Natural killer cell (primary cell): Measurements from ENCODE around the gene GRID2. TPM values are rescaled to one million over a fixed set of nuclear protein-coding genes. Genes with fewer than 3 reads are reported as not detected.
"Not testable (repeated sequence)": the region's sequence is repeated elsewhere in the genome, so short reads cannot be mapped to it uniquely, and the experiment has no call there.

ENCODE experiments used
- ATAC-seq, 3 donors: fragments of 150-1000 bp in 2 of 3; fragments of 200-7000 bp in 1 of 3; cut with Tn5 transposase; 1 replicate in 1 of 3; 2 replicates in 2 of 3; pipeline ENCODE4 v1.10.0; 2021; ENCODE audit warnings: mild to moderate bottlenecking in 2 of 3, moderate library complexity in 2 of 3
- DNase-seq, 2 donors: peaks; one replicate each; pipeline versions ENCODE4 v3.0.0 to v3.0.0-alpha.2; 2013 to 2021; ENCODE audit warnings: mixed read lengths in 1 of 2
- H3K27ac ChIP-seq: one replicate; pipeline ENCODE4 v1.5.1; 2013; ENCODE audit warnings: mild to moderate bottlenecking, low read length
- H3K27me3 ChIP-seq: one replicate; pipeline ENCODE4 v1.6.1; 2013; ENCODE audit warnings: low read length; ENCODE audit not compliant: control insufficient read depth, insufficient read depth
- H3K36me3 ChIP-seq: one replicate; pipeline ENCODE4 v1.6.1; 2013; ENCODE audit warnings: low read length; ENCODE audit not compliant: control insufficient read depth, insufficient read depth
- H3K4me1 ChIP-seq: one replicate; pipeline ENCODE4 v1.6.1; 2013; ENCODE audit warnings: low read length; ENCODE audit not compliant: control insufficient read depth, insufficient read depth
- H3K4me3 ChIP-seq: one replicate; pipeline ENCODE4 v1.5.1; 2013; ENCODE audit warnings: low read length
- H3K9me3 ChIP-seq: one replicate; pipeline ENCODE4 v1.6.1; 2013; ENCODE audit warnings: low read length; ENCODE audit not compliant: control insufficient read depth, insufficient read depth
- H3K27ac Mint-ChIP-seq, 2 donors: one replicate each; pipeline ENCODE4 v1.8.0; 2022; ENCODE audit warnings: mild to moderate bottlenecking in 2 of 2, mixed read lengths in 2 of 2, moderate library complexity in 1 of 2
- H3K27me3 Mint-ChIP-seq, 2 donors: one replicate each; pipeline ENCODE4 v1.8.0; 2022; ENCODE audit warnings: low read depth in 2 of 2, mixed read lengths in 2 of 2
- H3K36me3 Mint-ChIP-seq: one replicate; pipeline ENCODE4 v1.8.0; 2022; ENCODE audit warnings: mixed read lengths
- H3K4me1 Mint-ChIP-seq, 2 donors: one replicate each; pipeline ENCODE4 v1.8.0; 2022; ENCODE audit warnings: mixed read lengths in 2 of 2
- H3K4me3 Mint-ChIP-seq: one replicate; pipeline ENCODE4 v1.8.0; 2022; ENCODE audit warnings: mild to moderate bottlenecking, moderate library complexity, mixed read lengths
- H3K9me3 Mint-ChIP-seq, 2 donors: one replicate each; pipeline ENCODE4 v1.8.0; 2022; ENCODE audit warnings: mixed read lengths in 2 of 2
- WGBS: methylation state at CpG from one replicate; pipeline ENCODE4 v1.1.7; 2013; ENCODE audit warnings: missing lambda C conversion rate; ENCODE audit not compliant: insufficient coverage; 5-methylcytosine and 5-hydroxymethylcytosine counted together
- intact Hi-C: fragments of 100-400 bp; cut with micrococcal nuclease; formaldehyde crosslinking; loops from one replicate; pipeline ENCODE4 v1.14.2; 2022
- total RNA-seq, 4 donors: library from RNA; stranded (reverse); fragments of 120-200 nt in 1 of 4; gene quantifications; one replicate each; pipeline versions ENCODE4 v1.2.3 to v1.2.4, GENCODE V29; 2013 to 2022
- TF ChIP-seq, protein P1 (sequence below): fragments of 200-600 bp; IDR thresholded peaks from one replicate; pipeline ENCODE4 v1.8.0; 2022; ENCODE audit warnings: antibody characterized with exemption

The GRID2 gene
- total RNA-seq, 3 donors from 2014 or later (not counting 1 experiment from before 2014, with no cell fraction given) = not detected

DNA sequence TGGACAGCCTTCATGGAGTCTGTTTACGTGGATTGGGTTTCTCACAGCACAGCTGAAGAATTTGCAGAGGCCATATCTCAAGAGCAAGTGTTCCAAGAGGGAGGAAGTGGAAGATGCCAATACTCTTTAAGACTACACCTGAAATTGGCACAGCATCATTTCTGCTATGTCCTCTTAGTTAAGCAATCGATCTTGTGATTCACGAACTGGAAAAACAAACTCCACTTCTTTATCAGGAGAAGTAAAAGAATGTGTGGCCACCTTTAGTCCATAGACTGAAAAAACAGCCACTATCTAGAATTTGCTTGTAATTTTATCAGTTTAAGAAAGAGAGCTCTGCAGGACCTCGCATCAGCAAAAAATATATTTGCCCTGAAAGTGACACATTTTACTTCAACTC, 1051.6 kb downstream of the GRID2 start:
- ATAC-seq (no peak), DNase-seq (no peak)
- Histone ChIP-seq H3K36me3 (no peaks in the 10 kb centered on the region), H3K9me3 (no peaks in the 10 kb centered on the region), H3K27ac (no peak overlapping the region), H3K27me3 (no peaks in the 10 kb centered on the region), H3K4me3 (no peak overlapping the region), H3K4me1 (no peaks in the 10 kb centered on the region)
- H3K27ac Mint-ChIP-seq = no peak overlapping the region
- no peaks in the 10 kb centered on the region for H3K27me3 Mint-ChIP-seq
- TF ChIP-seq, protein P1, sequence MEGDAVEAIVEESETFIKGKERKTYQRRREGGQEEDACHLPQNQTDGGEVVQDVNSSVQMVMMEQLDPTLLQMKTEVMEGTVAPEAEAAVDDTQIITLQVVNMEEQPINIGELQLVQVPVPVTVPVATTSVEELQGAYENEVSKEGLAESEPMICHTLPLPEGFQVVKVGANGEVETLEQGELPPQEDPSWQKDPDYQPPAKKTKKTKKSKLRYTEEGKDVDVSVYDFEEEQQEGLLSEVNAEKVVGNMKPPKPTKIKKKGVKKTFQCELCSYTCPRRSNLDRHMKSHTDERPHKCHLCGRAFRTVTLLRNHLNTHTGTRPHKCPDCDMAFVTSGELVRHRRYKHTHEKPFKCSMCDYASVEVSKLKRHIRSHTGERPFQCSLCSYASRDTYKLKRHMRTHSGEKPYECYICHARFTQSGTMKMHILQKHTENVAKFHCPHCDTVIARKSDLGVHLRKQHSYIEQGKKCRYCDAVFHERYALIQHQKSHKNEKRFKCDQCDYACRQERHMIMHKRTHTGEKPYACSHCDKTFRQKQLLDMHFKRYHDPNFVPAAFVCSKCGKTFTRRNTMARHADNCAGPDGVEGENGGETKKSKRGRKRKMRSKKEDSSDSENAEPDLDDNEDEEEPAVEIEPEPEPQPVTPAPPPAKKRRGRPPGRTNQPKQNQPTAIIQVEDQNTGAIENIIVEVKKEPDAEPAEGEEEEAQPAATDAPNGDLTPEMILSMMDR = no peak
- peaks cover 14 to 16% of the 10 kb centered on the region in 2 donors for H3K9me3 Mint-ChIP-seq
- no peak overlapping the region for H3K4me3 Mint-ChIP-seq
- no peaks in the 10 kb centered on the region for H3K4me1 Mint-ChIP-seq
- no peaks in the 10 kb centered on the region for H3K36me3 Mint-ChIP-seq
- 98% methylated on average over 3 of the region's 4 CpGs for WGBS
- intact Hi-C loops = no loop called here

DNA sequence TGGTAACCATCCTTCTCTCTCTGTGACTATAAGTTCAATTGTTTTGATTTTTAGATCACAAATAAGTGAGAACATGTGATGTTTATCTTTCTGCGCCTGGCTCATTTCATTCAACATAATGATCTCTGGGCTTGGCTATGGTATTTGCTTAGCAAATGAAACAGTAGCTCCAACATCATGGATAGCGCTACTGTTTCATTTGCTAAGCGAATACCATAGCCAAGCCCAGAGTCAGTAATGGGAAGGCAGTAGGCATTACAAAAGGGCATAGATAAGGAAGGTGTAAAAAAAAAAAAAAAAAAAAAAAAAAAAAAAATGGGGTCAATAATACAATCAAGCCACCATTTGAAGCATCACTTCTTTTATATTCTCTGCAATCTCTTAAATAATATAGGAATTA, 1055.8 kb downstream of the GRID2 start:
- H3K4me3 ChIP-seq = no peak overlapping the region
- no peak overlapping the region for H3K27ac ChIP-seq
- Mint-ChIP-seq H3K27me3 (no peaks in the 10 kb centered on the region), H3K27ac (no peak overlapping the region), H3K4me3 (no peak overlapping the region), H3K4me1 (no peaks in the 10 kb centered on the region), H3K9me3 (peaks cover 9% of the 10 kb centered on the region in 2 donors), H3K36me3 (peaks cover 2% of the 10 kb centered on the region)
- TF ChIP-seq, protein P1 = no peak
- DNase-seq (no peak), ATAC-seq (no peak)
- intact Hi-C loops = no loop called here
- H3K9me3 ChIP-seq = peaks cover 6% of the 10 kb centered on the region
- H3K4me1 ChIP-seq = no peaks in the 10 kb centered on the region
- H3K36me3 ChIP-seq = no peaks in the 10 kb centered on the region
- 100% methylated on average over 3 of the region's 3 CpGs for WGBS
- H3K27me3 ChIP-seq = no peaks in the 10 kb centered on the region

DNA sequence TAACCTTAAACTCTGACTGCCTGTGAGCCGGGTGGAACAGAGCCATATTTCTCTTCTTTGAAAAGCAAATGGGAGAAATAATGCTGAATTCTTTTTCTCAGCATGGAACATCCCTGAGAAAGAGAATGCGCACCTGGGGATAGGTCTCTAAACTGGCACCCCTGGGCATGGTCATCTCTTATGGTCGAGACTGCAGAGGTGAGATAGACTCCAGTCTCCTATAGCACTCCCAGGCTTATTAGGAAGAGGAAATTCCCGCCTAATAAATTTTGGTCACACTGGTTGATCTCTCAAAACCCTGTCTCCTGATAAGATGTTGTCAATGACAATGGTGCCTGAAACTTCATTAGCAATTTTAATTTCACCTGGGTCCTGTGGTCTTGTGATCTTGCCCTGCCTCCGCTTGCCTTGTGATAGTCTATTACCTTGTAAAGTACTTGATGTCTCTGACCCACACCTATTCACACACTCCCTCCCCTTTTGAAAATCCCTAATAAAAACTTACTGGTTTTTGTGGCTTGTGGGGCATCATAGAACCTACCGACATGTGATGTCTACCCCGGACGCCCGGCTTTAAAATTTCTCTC, 1062.5 kb downstream of the GRID2 start:
- H3K4me1 ChIP-seq, H3K4me3 ChIP-seq, H3K4me3 Mint-ChIP-seq, H3K27me3 ChIP-seq, DNase-seq, ATAC-seq, H3K4me1 Mint-ChIP-seq, H3K27ac Mint-ChIP-seq, H3K36me3 ChIP-seq, H3K9me3 ChIP-seq, H3K27ac ChIP-seq, H3K27me3 Mint-ChIP-seq, intact Hi-C loops: not testable (repeated sequence)
- 97% methylated on average over 8 of the region's 9 CpGs for WGBS
- H3K36me3 Mint-ChIP-seq = peaks cover 14% of the 10 kb centered on the region
- peaks cover 22 to 29% of the 10 kb centered on the region in 2 donors for H3K9me3 Mint-ChIP-seq

DNA sequence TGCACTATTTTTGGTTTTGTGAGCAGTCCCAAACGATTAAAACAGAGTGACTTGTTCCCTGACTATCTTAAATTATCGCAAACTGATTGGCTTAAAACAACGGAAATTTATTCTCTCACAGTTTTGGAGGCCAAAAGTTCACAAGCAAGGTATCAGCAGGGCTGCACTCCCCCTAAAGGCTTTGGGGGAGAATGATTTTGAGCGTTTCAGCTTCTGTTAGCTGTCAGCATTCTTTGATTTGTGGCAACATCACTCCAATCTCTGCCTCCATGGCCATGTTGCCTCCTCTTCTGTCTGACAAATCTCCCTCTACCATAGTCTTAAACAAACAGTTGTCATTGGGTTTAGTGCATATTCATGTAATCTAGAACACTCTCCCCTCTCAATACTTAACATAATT, 1065.2 kb downstream of the GRID2 start:
- H3K4me1 Mint-ChIP-seq = no peaks in the 10 kb centered on the region
- ATAC-seq = no peak
- intact Hi-C loops = no loop called here

More for the DNA sequence above, 1065.2 kb downstream of the GRID2 start:
- Mint-ChIP-seq H3K36me3 (peaks cover 14% of the 10 kb centered on the region), H3K4me3 (no peak overlapping the region), H3K27ac (no peak overlapping the region), H3K9me3 (peaks cover 20 to 28% of the 10 kb centered on the region in 2 donors), H3K27me3 (no peaks in the 10 kb centered on the region)
- TF ChIP-seq, protein P1 = no peak
- WGBS = 85% methylated on average over 4 of the region's 4 CpGs
- Histone ChIP-seq H3K27me3 (no peaks in the 10 kb centered on the region), H3K36me3 (no peaks in the 10 kb centered on the region), H3K4me3 (no peak overlapping the region), H3K27ac (no peak overlapping the region), H3K4me1 (no peaks in the 10 kb centered on the region), H3K9me3 (no peaks in the 10 kb centered on the region)
- DNase-seq = no peak
